ENCODE measurements around the gene NOXRED1.
"Not testable (repeated sequence)": the region's sequence is repeated elsewhere in the genome, so short reads cannot be mapped to it uniquely, and the experiment has no call there.

The NOXRED1 gene

DNA sequence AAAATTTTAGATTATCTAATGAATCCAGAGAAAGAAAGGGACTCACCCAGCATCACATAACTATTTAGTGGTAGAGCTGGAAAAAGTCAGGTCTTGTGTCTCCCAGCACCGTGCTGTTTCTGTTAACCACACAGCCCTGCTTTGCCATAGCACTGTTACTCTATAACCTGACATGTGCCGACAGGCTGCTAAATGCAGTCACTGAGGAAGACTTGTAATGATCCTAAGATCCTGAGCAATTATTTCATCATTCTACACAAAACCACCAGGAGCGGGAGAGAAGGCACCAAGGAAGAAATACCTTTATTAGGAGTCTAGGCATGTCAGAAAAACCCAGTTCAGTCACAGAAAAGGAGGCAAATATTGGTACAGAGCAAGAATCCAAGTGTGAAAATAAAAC, 3.1 kb upstream of the NOXRED1 start:
- Mint-ChIP-seq H3K36me3 (peaks cover 53% of the 10 kb centered on the region), H3K4me1 (ENCODE audit: low read depth) (no peaks in the 10 kb centered on the region), H3K4me3 (no peak overlapping the region), H3K27ac (no peak overlapping the region), H3K9me3 (ENCODE audit: low read depth) (peaks cover 4% of the 10 kb centered on the region), H3K27me3 (no peaks in the 10 kb centered on the region)

DNA sequence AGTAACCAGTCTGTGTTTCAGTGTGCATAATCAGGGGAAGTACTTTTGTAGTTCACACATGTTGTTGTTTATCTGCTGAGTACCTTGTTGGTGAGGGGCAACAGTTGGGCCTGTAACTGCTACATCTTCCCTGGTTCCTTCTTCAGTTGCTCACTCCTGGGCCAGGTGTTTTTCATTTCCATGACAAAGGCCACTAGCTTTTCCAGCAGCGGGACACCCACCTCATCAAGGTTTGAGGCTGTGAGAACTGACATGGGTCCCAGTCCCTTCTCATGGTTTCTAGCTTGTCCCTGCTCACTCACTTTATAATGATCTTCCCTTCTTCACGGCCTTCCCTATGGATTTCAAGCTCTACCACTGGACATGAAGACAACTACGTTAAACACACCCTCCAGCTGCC, 1.5 kb upstream of the NOXRED1 start:
- Mint-ChIP-seq H3K4me3 (no peak overlapping the region), H3K4me1 (ENCODE audit: low read depth) (no peaks in the 10 kb centered on the region), H3K36me3 (peaks cover 57% of the 10 kb centered on the region), H3K9me3 (ENCODE audit: low read depth) (peaks cover 7% of the 10 kb centered on the region), H3K27me3 (no peaks in the 10 kb centered on the region), H3K27ac (no peak overlapping the region)

DNA sequence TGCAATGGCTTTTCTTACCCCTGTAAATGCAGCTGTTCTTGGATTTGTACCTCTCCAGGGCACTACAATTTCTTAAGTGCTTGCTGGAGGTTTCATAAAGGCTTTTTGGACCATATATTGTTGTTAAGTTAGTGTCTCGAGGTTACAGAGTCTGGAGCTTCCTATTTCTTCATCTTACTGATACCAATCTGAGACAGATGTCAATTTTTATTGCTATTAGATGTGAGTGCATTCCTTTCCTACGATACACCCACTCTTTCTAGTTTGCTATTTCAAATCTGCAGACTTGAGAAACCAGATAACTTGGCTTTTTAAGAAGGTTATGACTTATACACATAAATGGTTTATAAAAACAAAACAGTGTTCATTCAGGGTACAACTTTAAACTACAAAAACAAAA, 2.1 kb downstream of the NOXRED1 start:
- no peak overlapping the region for H3K27ac Mint-ChIP-seq
- H3K27me3 Mint-ChIP-seq: no peaks in the 10 kb centered on the region
- H3K36me3 Mint-ChIP-seq: peaks cover 42% of the 10 kb centered on the region
- peaks cover 18% of the 10 kb centered on the region for H3K9me3 Mint-ChIP-seq (ENCODE audit: low read depth)
- no peak overlapping the region for H3K4me3 Mint-ChIP-seq
- H3K4me1 Mint-ChIP-seq (ENCODE audit: low read depth): no peaks in the 10 kb centered on the region

DNA sequence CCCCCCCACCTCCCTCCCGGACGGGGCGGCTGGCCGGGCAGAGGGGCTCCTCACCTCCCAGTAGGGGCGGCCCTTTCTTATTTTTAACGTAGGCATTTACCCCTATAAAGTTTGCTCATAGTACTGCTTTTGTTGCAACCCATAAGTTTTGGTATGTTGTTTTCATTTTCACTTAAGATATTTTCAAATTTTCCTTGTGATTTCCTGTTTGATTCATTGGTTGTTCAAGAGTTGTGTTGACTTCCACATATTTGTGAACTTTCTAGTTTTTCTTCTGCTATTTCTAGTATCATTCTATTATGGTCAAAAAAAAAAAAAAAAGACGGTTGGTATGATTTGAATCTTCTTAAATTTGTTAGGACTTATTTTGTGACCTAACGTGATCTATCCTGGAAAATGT, 6.5 kb downstream of the NOXRED1 start:
- no peak overlapping the region for H3K27ac Mint-ChIP-seq
- peaks cover 17% of the 10 kb centered on the region for H3K9me3 Mint-ChIP-seq (ENCODE audit: low read depth)
- no peaks in the 10 kb centered on the region for H3K27me3 Mint-ChIP-seq
- H3K4me1 Mint-ChIP-seq (ENCODE audit: low read depth): no peaks in the 10 kb centered on the region
- peaks cover 18% of the 10 kb centered on the region for H3K36me3 Mint-ChIP-seq
- H3K4me3 Mint-ChIP-seq: no peak overlapping the region

DNA sequence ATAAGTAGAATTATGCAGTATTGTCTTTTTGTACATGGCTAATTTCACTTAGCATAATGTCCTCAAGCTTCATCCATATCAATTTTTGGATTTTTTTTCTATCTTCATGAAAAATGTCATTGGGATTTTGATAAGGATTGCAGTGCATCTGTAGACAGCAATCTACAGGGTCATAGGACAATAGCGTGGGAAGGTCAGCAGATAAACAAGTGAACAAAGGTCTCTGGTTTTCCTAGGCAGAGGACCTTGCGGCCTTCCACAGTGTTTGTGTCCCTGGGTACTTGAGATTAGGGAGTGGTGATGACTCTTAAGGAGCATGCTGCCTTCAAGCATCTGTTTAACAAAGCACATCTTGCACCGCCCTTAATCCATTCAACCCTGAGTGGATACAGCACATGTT, 7.2 kb downstream of the NOXRED1 start:
- H3K4me3 Mint-ChIP-seq; H3K27me3 Mint-ChIP-seq; H3K27ac Mint-ChIP-seq; H3K4me1 Mint-ChIP-seq (ENCODE audit: low read depth): not testable (repeated sequence)
- Mint-ChIP-seq H3K9me3 (ENCODE audit: low read depth) (peaks cover 14% of the 10 kb centered on the region), H3K36me3 (peaks cover 10% of the 10 kb centered on the region)

DNA sequence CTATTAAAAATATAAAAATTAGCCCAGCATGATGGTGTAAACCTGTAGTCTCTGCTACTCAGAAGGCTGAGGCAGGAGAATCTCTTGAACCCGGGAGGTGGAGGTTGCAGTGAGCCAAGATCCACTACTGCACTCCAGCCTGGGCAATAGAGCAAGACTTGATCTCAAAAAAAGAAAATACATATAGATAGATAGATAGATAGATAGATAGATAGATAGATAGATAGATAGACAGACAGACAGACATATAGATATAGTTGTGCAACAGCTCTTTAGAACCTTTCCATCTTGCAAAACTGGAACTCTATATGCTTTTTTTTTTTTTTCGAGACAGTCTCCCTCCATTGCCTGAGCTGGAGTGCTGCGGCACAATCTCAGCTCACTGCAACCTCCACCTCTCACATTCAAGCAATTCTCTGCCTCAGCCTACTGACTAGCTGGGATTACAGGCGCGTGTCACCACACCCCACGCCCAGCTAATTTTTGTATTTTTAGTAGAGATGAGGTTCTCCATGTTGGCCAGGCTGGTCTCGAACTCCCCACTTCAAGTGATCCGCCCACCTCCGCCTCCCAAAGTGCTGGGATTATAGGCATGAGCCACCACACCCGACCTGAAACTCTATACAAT, 7.8 kb downstream of the NOXRED1 start:
- not testable (repeated sequence) for H3K27ac Mint-ChIP-seq; H3K4me1 Mint-ChIP-seq (ENCODE audit: low read depth); H3K27me3 Mint-ChIP-seq; H3K36me3 Mint-ChIP-seq; H3K4me3 Mint-ChIP-seq
- H3K9me3 Mint-ChIP-seq (ENCODE audit: low read depth): peaks cover 14% of the 10 kb centered on the region

DNA sequence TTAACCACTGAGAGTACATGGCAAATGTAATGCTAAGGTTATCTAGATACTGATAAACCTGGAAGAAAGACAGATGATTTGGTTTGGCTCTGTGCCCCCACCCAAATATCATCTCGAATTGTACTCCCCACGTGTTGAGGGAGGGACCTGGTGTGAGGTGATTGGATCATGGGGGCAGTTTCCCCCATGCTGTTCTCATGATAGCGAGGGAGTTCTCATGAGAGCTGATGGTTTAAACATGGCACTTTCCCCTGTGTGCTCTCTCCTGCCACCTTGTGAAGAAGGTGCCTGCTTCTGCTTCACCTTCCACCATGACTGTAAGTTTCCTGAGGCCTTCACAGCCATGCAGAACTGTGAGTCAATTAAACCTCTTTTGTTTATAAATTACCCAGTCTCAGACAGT, 14.2 kb downstream of the NOXRED1 start:
- Mint-ChIP-seq H3K4me3 (no peak overlapping the region), H3K27ac (no peak overlapping the region), H3K4me1 (ENCODE audit: low read depth) (peaks cover 16% of the 10 kb centered on the region), H3K27me3 (no peaks in the 10 kb centered on the region), H3K36me3 (peaks cover 10% of the 10 kb centered on the region), H3K9me3 (ENCODE audit: low read depth) (no peaks in the 10 kb centered on the region)

DNA sequence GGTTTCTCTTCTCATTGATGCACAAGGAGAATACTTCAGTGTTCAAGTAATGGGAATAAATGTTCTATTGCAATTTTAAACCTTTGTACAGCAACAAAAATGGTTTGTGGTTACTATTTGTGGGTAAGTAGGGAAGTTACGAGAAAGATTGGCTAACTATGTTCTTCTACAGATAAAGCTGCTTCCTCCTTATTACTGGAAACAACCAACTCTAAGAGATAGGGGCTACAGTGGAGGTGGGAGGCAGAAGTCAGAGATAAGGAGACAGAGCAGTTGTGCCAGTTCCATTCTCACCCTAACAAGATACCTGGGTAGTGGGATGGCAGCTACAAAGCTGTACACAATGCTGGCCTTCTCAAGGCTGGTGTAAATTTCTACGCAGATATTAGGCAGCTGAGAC, 16.2 kb downstream of the NOXRED1 start:
- no peak overlapping the region for H3K27ac Mint-ChIP-seq
- H3K9me3 Mint-ChIP-seq (ENCODE audit: low read depth): no peaks in the 10 kb centered on the region
- no peak overlapping the region for H3K4me3 Mint-ChIP-seq
- peaks cover 10% of the 10 kb centered on the region for H3K36me3 Mint-ChIP-seq
- H3K4me1 Mint-ChIP-seq (ENCODE audit: low read depth): peaks cover 16% of the 10 kb centered on the region
- no peaks in the 10 kb centered on the region for H3K27me3 Mint-ChIP-seq

DNA sequence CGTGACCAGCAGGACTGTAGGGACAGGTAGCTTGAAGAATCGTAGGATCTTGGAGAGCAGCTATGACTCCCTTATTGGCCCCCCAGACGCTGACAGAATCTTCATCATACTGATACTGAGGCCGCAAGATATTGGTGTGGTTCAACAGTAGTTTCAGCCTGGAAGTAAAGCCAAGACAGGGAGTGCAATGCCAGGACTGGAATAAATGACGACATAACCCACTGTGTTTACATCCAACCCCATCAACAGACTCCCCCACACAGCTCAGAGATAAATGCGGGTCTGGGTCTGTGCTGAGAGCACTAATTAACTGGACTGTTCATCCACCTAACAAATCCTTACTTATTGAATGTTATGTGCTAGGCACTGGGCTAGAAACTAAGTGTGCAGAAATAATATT, 16.6 kb downstream of the NOXRED1 start:
- H3K9me3 Mint-ChIP-seq (ENCODE audit: low read depth): no peaks in the 10 kb centered on the region
- peaks cover 16% of the 10 kb centered on the region for H3K4me1 Mint-ChIP-seq (ENCODE audit: low read depth)

DNA sequence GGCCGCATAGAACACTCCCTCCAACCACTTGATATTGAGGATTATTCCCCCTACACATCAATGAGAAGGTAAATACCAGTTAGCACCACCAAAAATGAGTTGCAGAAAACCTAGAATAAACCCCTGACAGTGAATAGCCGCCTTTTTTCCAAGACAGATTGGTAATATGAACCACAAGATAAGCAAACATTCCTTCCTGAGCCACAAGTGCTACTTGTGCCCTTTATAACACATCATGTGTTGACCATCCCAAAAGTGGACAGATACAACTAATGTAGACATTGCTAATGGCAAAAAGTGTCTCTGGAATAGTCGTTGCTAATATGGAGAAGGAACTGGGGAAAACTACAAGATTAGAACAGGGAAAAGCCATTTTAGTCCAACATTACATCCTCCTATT, 17.2 kb downstream of the NOXRED1 start:
- Mint-ChIP-seq H3K4me3 (no peak overlapping the region), H3K36me3 (peaks cover 10% of the 10 kb centered on the region), H3K4me1 (ENCODE audit: low read depth) (peaks cover 16% of the 10 kb centered on the region), H3K9me3 (ENCODE audit: low read depth) (no peaks in the 10 kb centered on the region), H3K27me3 (no peaks in the 10 kb centered on the region), H3K27ac (no peak overlapping the region)

More for the DNA sequence above, 16.6 kb downstream of the NOXRED1 start:
- H3K27ac Mint-ChIP-seq: no peak overlapping the region
- H3K27me3 Mint-ChIP-seq: no peaks in the 10 kb centered on the region
- H3K36me3 Mint-ChIP-seq: peaks cover 10% of the 10 kb centered on the region
- no peak overlapping the region for H3K4me3 Mint-ChIP-seq

DNA sequence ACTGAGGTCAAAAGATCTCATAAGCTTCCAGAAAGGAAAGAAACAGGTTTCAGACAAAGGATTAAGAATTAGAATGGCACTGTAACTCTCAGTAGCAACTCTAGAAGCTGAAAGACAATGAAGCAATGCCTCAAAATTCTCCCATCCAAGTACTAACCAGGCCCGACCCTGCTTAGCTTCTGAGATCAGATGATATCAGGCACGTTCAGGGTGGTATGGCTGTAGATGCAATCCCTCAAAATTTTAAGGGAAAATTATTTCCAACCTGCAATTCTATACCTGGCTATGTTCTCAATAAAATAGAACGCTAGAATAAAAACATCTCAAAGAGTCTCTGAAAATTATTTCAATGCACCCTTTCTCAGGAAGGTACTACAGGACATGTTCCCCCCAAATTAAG, 19.6 kb downstream of the NOXRED1 start:
- Mint-ChIP-seq H3K4me3 (no peak overlapping the region), H3K27ac (no peak overlapping the region), H3K27me3 (no peaks in the 10 kb centered on the region), H3K4me1 (ENCODE audit: low read depth) (peaks cover 16% of the 10 kb centered on the region), H3K36me3 (peaks cover 12% of the 10 kb centered on the region), H3K9me3 (ENCODE audit: low read depth) (no peaks in the 10 kb centered on the region)

DNA sequence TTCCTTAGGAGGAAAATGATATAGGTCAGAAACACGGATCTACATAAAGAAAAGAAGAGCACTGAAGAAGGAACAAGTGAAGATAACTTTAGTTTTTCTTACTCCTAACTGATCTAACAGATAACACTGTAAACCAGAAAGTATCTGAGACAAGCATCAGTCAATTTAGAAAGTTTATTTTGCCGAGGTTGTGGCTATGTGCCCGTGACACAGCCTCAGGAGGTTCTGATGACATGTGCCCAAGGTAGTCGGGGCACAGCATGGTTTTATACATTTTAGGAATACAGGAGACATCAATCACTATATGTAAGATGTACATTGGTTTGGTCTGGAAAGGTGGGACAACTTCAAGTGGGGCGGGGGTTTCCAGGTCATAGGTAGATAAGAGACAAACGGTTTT, 23.1 kb downstream of the NOXRED1 start:
- H3K4me3 Mint-ChIP-seq: no peak overlapping the region
- H3K27me3 Mint-ChIP-seq: no peaks in the 10 kb centered on the region
- no peak overlapping the region for H3K27ac Mint-ChIP-seq
- H3K36me3 Mint-ChIP-seq: peaks cover 13% of the 10 kb centered on the region
- no peaks in the 10 kb centered on the region for H3K4me1 Mint-ChIP-seq (ENCODE audit: low read depth)
- no peaks in the 10 kb centered on the region for H3K9me3 Mint-ChIP-seq (ENCODE audit: low read depth)

DNA sequence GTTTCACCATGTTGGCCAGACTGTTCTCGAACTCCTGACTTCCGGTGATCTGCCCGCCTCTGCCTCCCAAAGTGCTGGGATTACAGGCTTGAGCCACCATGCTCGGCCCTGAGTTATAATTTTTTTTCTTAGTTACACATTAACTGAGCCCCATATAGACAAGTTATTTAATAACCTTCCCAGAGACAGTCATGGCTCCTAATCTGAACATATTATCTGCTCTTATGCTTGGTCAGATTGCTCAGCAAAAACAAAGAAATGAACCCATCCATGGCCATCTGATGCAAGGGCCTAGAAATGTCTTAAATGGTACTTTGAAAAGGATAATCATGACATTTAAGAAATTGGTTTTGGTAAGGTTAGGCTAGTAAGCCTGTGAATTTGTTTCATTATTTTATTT, 33.1 kb downstream of the NOXRED1 start:
- Mint-ChIP-seq H3K36me3 (no peaks in the 10 kb centered on the region), H3K9me3 (ENCODE audit: low read depth) (no peaks in the 10 kb centered on the region), H3K27ac (no peak overlapping the region), H3K4me3 (no peak overlapping the region), H3K4me1 (ENCODE audit: low read depth) (no peaks in the 10 kb centered on the region), H3K27me3 (no peaks in the 10 kb centered on the region)

DNA sequence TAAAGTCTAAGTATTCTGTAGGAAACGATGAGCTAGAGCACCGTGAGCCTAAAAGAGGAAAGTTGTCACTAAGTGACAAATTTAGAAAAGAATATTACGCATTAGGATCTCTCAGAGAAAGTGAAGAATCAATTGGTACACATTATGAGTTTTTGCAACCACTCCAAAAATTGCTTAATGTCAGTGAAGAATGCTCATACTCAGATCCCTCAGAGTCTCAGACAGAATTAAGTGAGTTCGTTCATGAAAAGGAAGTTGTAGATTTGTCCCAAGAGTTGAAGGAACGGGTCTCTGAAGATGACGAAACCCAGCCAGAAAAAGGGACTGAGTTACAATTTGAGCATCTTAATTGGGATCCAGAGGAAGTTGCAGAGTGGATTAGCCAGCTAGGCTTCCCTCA, 44.6 kb downstream of the NOXRED1 start:
- H3K9me3 Mint-ChIP-seq (ENCODE audit: low read depth): no peaks in the 10 kb centered on the region
- H3K4me1 Mint-ChIP-seq (ENCODE audit: low read depth): peaks cover 22% of the 10 kb centered on the region
- H3K36me3 Mint-ChIP-seq: peaks cover 6% of the 10 kb centered on the region
- H3K27me3 Mint-ChIP-seq: no peaks in the 10 kb centered on the region
- no peak overlapping the region for H3K27ac Mint-ChIP-seq
- H3K4me3 Mint-ChIP-seq: no peak overlapping the region

DNA sequence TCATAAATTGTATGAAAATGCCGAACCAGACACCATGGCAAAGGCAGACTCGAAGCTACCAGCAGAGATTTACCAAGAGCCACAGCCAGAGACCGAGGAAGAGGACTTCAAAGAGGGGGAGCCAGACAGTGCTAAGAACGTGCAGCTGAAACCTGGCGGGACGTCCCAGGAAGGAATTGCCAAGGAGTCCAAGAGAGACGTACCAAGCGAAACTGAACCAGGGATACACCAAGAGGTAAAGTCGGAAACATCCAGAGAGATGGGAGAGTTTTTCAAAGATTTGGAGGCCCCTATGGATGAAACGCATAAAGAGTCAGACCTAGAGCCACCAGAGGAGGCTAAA, 45.9 kb downstream of the NOXRED1 start:
- Mint-ChIP-seq H3K4me1 (ENCODE audit: low read depth) (peaks cover 31% of the 10 kb centered on the region), H3K27ac (no peak overlapping the region), H3K36me3 (peaks cover 7% of the 10 kb centered on the region), H3K27me3 (no peaks in the 10 kb centered on the region), H3K9me3 (ENCODE audit: low read depth) (no peaks in the 10 kb centered on the region), H3K4me3 (no peak overlapping the region)

DNA sequence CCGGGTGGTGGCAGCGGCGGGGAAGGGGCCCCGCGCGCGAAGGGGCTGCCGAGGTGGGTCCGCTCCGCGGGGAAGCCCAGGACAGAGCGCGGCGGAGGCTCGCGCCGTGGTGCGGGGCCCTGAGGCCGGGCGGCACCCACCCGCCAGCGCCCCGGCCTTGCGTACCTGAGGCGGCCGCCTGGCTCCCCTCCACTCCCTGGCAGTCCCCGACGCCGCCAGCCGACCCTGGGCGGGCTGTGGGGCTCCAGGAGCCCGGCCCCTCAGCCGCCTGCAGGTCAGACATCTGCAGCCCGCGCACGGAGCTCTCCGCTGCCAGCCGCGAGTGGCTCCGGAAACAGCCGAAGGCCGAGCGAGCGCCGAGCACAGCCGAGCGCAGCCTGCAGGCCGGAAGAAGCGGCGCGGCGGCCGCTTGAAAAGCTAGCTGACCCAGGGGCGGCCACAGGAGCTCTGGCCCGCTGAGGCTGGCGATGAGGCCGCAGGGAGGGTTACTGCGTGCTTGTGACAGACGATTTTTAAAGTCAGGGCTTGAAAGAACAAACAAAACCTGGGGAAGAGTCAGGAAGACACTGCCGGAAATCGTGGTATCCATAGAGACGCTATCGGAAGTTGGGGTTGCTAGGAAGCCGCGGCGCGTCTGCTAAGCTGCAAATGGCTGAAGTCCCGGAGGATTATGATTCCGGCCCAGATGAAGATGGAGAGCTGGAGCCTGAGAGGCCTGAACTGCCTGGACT, 46.4 kb downstream of the NOXRED1 start, which contains the start of the genes SAMD15 and TMED8:
Gene SAMD15 (plus strand): TSS at position 609 of the 731 bp plus-strand sequence. CDS start 40 bp downstream, at position 649.
Gene TMED8 (minus strand): TSS at position 324 of the 731 bp plus-strand sequence. CDS start 41 bp downstream, at position 283.
- no peaks in the 10 kb centered on the region for H3K9me3 Mint-ChIP-seq (ENCODE audit: low read depth)
- peaks cover 7% of the 10 kb centered on the region for H3K36me3 Mint-ChIP-seq
- no peaks in the 10 kb centered on the region for H3K27me3 Mint-ChIP-seq
- peak within 1 kb of the TSS; percentile 90 for H3K27ac Mint-ChIP-seq
- H3K4me3 Mint-ChIP-seq: peak within 1 kb of the TSS; percentile 93
- peaks cover 36% of the 10 kb centered on the region for H3K4me1 Mint-ChIP-seq (ENCODE audit: low read depth)
